Hair follicular keratinocyte (primary cell): ENCODE measurements around the gene DNAJC2. TPM values are rescaled to one million over a fixed set of nuclear protein-coding genes. Genes with fewer than 3 reads are reported as not detected.

Experiments
- total RNA-seq: library from RNA; depleted of rRNA; stranded (reverse); fragments of >200 nt; gene quantifications from 2 replicates; pipeline ENCODE4 v1.2.3, GENCODE V29; 2015

DNAJC2 gene
- 13.7 and 15.1 TPM in 2 replicates for total RNA-seq

DNA sequence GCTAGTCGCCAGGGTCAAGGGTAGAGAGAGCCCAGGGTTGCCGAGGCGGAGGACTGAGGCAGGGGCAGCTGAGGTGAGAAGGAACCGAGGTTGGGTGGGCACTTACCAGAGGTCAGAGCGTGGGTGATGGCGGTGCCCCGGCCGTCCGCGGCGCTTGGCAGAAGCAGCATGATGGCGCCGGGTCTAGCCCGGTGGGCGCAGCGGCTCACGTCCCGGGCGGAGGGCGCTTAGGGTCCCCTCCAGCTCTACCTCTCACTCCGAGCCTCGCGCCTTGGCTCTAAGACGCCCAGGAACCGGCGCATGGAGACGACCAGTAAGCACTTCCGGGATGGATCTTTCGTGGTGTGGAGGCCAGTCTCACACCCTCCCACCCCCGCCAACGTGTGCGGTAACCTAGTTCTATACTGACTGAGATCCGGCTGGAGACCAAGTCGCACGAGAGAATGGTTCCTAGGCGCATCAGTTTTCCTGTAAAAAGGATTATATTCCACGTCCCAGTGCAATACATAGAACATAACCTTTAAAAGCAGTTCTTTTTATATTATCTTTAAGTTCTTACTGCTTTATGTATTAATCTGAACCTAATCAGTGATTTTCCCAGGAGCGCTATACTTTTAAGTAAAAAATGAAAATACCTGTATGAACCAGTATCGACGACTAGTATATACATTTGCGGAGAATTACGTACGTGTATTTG is at the start of gene DNAJC2:
Gene DNAJC2 (minus strand): TSS at position 315 of the 697 bp plus-strand sequence. CDS start 145 bp downstream, at position 170.

DNA sequence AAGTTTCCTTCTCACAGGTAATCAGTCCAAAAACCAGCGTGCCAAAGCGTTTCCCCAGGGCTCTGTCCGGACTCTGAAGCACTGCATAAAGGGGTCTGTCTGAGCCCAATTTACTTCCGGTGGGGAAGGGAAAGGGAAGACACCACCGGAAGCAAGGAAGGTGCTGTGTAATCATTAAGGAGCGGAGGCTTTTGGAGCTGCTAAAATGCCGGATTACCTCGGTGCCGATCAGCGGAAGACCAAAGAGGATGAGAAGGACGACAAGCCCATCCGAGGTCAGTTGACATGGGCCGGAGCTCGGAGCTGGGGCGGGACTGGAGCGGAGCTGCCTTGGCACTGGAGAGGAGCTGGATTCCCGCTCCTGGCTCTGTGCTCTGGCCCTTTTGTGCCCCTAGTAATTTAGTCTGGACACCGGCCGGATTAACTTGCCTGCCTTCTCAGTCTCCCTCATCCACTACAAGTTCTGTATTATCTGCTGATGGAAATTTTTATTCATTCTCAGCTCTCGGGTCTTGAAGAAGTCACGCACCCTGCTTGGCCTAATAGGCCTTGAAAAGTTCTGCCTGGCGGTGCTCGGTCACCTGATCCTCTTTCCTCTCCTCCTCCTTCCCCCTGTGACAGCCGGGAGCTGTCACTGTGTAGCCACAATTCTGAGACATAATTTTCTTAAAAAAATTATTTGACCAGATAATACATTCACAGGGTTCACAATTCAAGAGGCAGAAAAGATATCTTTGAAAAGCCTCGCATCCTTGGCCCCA is 3.1 kb upstream of the DNAJC2 start, which contains the start of gene PSMC2:
Gene PSMC2 (plus strand): TSS at position 137 of the 761 bp plus-strand sequence. CDS start 69 bp downstream, at position 206.

GRCh38 chr7:103296901-103297836 is 47.4 kb downstream of the DNAJC2 start, which contains the start of gene PMPCB:
Gene PMPCB (plus strand): TSS chr7:103297435. CDS start chr7:103297460, 25 bp downstream.

Other genes starting within 250 kb of the DNAJC2 start
- gene NAPEPLD, start 195.7 kb downstream of the DNAJC2 start, total RNA-seq: 2.7 TPM in 2 replicates
- gene PMPCB, start 47.3 kb downstream of the DNAJC2 start, total RNA-seq: 49.1 and 50.8 TPM in 2 replicates
- gene PSMC2, start 2.9 kb upstream of the DNAJC2 start, total RNA-seq: 127 and 186 TPM in 2 replicates
- not detected in 2 replicates for gene SLC26A5, start 101.4 kb upstream of the DNAJC2 start, total RNA-seq